DMS79 treated with DMSO at 0.1 percent for 48 hours (cell line): ENCODE results near the gene DAGLA.

Experiments
- DNase-seq: peaks from one replicate; lab custom pipeline; 2025; lab: John Stamatoyannopoulos, UW

DAGLA gene

GRCh38 chr11:61778920-61779650 is 98.9 kb downstream of the DAGLA start:
- no peak for DNase-seq

GRCh38 chr11:61779666-61780525 is 99.7 kb downstream of the DAGLA start:
- DNase-seq = no peak

- DNase-seq = no peak
Measured at GRCh38 chr11:61780581-61781162, 100.5 kb downstream of the DAGLA start.

- no peak for DNase-seq
Measured at GRCh38 chr11:61781585-61781984, 101.4 kb downstream of the DAGLA start.

GRCh38 chr11:61782299-61782698 is 102.1 kb downstream of the DAGLA start:
- no peak for DNase-seq

GRCh38 chr11:61782841-61783240 is 102.7 kb downstream of the DAGLA start:
- DNase-seq = no peak

- no peak for DNase-seq
Measured at GRCh38 chr11:61783717-61784505, 103.7 kb downstream of the DAGLA start.

GRCh38 chr11:61784506-61784805 is 104.3 kb downstream of the DAGLA start:
- no peak for DNase-seq

GRCh38 chr11:61785837-61786402 is 105.7 kb downstream of the DAGLA start:
- DNase-seq = no peak

- DNase-seq = no peak
Measured at GRCh38 chr11:61787928-61788491, 107.8 kb downstream of the DAGLA start.

GRCh38 chr11:61791737-61792309 is 111.6 kb downstream of the DAGLA start:
- DNase-seq = peak; percentile 71

- DNase-seq = peak; percentile 95
Measured at GRCh38 chr11:61792310-61793082, 112.3 kb downstream of the DAGLA start, which contains the start of the genes FEN1 and TMEM258. FEN1 (plus strand) TSS chr11:61792911; CDS start chr11:61795362, 2,451 bp downstream. TMEM258 (minus strand) TSS chr11:61792599; CDS start chr11:61792558, 41 bp downstream.

GRCh38 chr11:61793083-61793828 is 113.1 kb downstream of the DAGLA start:
- DNase-seq = peak; percentile 57

GRCh38 chr11:61793829-61794204 is 113.6 kb downstream of the DAGLA start:
- DNase-seq = no peak

- no peak for DNase-seq
Measured at GRCh38 chr11:61794579-61794978, 114.4 kb downstream of the DAGLA start.

- no peak for DNase-seq
Measured at GRCh38 chr11:61795459-61795858, 115.3 kb downstream of the DAGLA start.

- no peak for DNase-seq
Measured at GRCh38 chr11:61795876-61796526, 115.8 kb downstream of the DAGLA start.
